Liver (tissue), 3 donors: ENCODE measurements around the gene TTC32.
A peak's percentile ranks its signal among the peaks of the same experiment; 100 is the strongest.

ENCODE experiments used
- GABPA ChIP-seq, 2 donors: IDR thresholded peaks in 1 of 2; conservative IDR thresholded peaks in 1 of 2; 2 replicates each; pipeline ENCODE4 v1.6.1; 2016; ENCODE audit warnings: antibody characterized with exemption in 2 of 2, mild to moderate bottlenecking in 1 of 2, moderate library complexity in 1 of 2
- RAD21 ChIP-seq, 2 donors: IDR thresholded peaks; 2 replicates each; pipeline ENCODE4 v1.6.1; 2016; ENCODE audit warnings: antibody characterized with exemption in 2 of 2, mild to moderate bottlenecking in 2 of 2
- TAF1 ChIP-seq: conservative IDR thresholded peaks from 2 replicates; pipeline ENCODE4 v1.6.1; 2016; ENCODE audit warnings: antibody characterized with exemption, mild to moderate bottlenecking
- TF ChIP-seq, protein P1 (sequence below): fragments of 150-350 bp; IDR thresholded peaks from 2 replicates; pipeline ENCODE4 v1.5.1; 2017; ENCODE audit warnings: improper control_type of control experiment, low read depth, low read length; ENCODE audit not compliant: missing input control
- TF ChIP-seq, protein P2 (sequence below): IDR thresholded peaks from 2 replicates; pipeline ENCODE4 v1.6.1; 2016; ENCODE audit warnings: antibody characterized with exemption
- donor health status: healthy.
- donor health status: healthy.

DNA sequence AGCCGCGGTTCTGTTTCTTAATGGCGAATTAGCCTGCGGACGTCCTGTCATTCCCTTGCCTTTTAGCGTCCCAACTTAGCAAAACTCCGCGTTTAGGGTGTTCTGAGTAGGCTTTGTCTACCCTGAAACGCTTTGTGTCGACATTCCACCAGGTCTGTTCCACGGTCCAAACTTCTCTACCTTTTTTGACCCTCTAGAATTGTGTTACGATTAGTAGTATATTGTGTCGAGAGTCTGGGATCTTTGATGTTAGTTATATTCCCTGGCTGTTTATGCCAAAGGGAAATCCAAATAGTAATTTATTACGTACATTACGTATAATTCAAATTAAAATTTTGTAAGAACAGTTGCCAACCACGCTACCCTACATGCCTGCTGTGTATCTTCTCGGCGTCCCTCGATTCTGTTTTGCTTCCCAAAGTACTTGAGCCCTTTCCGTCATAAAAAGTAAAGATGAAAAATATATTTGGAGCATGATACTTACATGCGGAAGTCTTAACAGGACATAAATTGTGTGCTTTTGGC is 495 bp upstream of the TTC32 start:
- TF ChIP-seq, protein P1, sequence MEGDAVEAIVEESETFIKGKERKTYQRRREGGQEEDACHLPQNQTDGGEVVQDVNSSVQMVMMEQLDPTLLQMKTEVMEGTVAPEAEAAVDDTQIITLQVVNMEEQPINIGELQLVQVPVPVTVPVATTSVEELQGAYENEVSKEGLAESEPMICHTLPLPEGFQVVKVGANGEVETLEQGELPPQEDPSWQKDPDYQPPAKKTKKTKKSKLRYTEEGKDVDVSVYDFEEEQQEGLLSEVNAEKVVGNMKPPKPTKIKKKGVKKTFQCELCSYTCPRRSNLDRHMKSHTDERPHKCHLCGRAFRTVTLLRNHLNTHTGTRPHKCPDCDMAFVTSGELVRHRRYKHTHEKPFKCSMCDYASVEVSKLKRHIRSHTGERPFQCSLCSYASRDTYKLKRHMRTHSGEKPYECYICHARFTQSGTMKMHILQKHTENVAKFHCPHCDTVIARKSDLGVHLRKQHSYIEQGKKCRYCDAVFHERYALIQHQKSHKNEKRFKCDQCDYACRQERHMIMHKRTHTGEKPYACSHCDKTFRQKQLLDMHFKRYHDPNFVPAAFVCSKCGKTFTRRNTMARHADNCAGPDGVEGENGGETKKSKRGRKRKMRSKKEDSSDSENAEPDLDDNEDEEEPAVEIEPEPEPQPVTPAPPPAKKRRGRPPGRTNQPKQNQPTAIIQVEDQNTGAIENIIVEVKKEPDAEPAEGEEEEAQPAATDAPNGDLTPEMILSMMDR: no peak
- TF ChIP-seq, protein P2, sequence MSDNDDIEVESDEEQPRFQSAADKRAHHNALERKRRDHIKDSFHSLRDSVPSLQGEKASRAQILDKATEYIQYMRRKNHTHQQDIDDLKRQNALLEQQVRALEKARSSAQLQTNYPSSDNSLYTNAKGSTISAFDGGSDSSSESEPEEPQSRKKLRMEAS: no peak
- TF ChIP-seq TAF1 (peak; percentile 3), RAD21 (IDR thresholded peaks at IDR 0.05) (no peak), GABPA (IDR thresholded peaks at IDR 0.05 in 1 of 2, conservative IDR thresholded peaks at IDR 0.05 in 1 of 2) (no peak)
